Right lobe of liver (tissue), 4 donors: ENCODE data around the gene CDC42SE1.

ENCODE experiments used
- CTCF ChIP-seq, 4 donors: fragments of 200-600 bp in 3 of 4; fragments of 450-650 bp in 1 of 4; IDR thresholded peaks; one replicate each; pipeline versions ENCODE4 v1.5.1 to v1.8.0; 2016 to 2022; ENCODE audit warnings: antibody characterized with exemption in 4 of 4, mild to moderate bottlenecking in 2 of 4
- POLR2A ChIP-seq: fragments of 450-650 bp; IDR thresholded peaks from one replicate; pipeline ENCODE4 v1.6.1; 2017; ENCODE audit warnings: antibody characterized with exemption, mild to moderate bottlenecking
- donor health status: DM: no; HTN: no; CAD: no.
- donor health status: DM: no; HTN: no; CAD: no.
- donor health status: DM: no; HTN: yes; CAD: no.

- TF ChIP-seq CTCF (IDR thresholded peaks at IDR 0.05) (no peak), POLR2A (no peak)
Observed at GRCh38 chr1:151003180-151003579, 56.2 kb downstream of the CDC42SE1 start.
